Activated CD4-positive, CD25-positive, alpha-beta regulatory T cell treated with anti-CD3 and anti-CD28 coated beads, Interleukin-2, amount 50 U/mL, for 24 hours (primary cell): ENCODE results near the gene THBS3.

Source experiments
- ATAC-seq, 2 donors: fragments of 150-1000 bp; cut with Tn5 transposase; one replicate each; pipeline ENCODE4 v1.10.0; 2021; ENCODE audit warnings: mild to moderate bottlenecking in 1 of 2, moderate library complexity in 1 of 2

The THBS3 gene

GRCh38 chr1:155186794-155187455 is 20.8 kb downstream of the THBS3 start:
- no peak for ATAC-seq

- ATAC-seq = no peak
These were observed 21.5 kb downstream of the THBS3 start for GRCh38 chr1:155186067-155186793.

DNA sequence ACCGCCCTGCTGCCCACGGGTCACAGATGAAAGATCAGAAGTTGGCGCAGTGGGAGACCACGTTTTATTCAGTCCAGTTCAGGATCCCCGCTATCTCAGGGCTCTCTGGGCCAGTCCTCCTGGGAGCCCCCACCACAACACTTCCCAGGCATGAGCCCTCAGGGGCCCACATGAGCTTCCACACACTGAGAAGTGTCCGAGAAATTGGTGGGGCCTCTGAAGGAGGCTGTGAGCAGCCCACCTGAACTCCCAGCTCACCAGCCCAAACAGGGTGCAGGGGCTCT is 22.0 kb downstream of the THBS3 start:
- no peak for ATAC-seq

GRCh38 chr1:155184835-155185782 is 22.6 kb downstream of the THBS3 start:
- peak in 1 of 2 donors; percentile 48 for ATAC-seq

DNA sequence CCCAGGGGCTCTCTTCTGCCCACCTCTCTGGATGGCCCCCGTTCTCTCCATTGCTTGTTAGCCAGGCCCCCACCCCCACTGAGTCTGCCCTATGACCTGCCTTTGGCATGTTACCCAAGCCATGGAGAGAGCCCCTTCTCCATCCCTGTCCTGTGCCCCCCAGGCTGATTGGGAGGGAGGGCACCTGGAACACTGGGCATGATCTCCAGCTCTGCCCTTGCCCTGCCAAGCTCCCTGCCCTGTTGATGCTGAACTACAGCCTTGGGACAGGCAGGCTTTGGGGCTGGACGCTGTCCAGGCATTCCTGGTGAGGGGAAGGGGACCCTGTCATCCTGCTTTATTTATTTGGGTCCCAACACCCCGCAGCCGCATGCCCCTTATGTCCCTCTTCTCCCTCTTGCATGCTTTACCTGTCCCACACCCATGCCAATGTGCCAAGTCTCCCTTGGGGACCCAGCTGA is 23.3 kb downstream of the THBS3 start:
- ATAC-seq = no peak

- ATAC-seq = no peak
These were observed 23.9 kb downstream of the THBS3 start for GRCh38 chr1:155183775-155184221.

DNA sequence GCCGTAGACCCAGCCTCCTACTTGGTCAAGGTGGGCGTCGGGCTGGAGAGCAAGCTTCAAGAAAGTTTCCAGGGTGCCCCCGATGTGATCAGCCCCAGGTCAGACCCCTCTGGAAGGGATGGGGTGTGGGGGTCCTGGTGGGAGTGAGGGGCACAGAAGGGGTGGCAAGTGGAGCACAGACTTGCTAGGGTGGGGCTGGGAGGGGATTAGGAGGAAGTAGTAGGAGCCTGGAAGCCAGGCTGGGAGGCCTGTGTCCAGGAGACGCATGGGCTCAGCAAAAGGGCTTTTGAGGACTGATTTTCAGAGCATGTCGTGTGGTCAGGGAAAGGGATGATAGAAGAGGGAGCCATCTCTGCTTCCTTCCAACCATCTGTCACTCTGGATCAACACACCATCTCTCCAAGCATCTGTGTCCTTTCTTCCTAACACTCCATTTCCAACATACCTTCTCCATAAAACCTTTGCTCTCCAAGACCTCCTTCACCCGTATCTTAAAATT is 25.6 kb downstream of the THBS3 start:
- ATAC-seq = no peak

DNA sequence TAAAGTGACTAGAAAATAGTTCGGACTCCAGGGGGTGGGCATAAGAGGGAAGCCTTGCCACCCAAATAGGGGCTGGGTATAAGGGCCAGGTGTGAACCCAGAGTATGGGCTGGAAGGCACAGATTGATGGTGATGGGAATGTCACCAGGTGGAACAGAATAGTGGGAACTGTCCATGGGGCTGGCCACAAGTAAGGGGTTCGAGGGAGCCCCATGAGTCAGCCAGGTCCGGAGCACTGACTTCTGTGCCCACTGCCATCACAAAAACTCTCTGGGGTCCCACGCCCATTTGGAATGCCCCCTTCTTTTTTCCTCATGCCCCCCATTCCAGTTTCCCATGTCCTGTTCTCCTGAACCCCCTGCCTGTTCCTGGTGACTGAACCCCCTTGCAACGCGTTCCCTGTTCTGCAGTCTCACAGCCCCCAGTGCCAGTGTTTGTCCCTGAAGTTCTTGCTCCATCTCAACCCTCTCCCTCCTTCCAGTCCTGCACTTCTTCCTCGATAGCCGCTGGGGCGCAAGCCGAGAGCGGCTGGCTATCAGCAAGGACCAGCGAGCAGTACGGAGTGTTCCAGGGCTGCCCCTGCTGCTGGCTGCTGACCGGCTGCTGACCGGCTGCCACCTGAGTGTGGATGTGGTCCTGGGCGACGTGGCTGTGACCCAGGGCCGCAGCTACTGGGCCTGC is 26.2 kb downstream of the THBS3 start:
- ATAC-seq = no peak

DNA sequence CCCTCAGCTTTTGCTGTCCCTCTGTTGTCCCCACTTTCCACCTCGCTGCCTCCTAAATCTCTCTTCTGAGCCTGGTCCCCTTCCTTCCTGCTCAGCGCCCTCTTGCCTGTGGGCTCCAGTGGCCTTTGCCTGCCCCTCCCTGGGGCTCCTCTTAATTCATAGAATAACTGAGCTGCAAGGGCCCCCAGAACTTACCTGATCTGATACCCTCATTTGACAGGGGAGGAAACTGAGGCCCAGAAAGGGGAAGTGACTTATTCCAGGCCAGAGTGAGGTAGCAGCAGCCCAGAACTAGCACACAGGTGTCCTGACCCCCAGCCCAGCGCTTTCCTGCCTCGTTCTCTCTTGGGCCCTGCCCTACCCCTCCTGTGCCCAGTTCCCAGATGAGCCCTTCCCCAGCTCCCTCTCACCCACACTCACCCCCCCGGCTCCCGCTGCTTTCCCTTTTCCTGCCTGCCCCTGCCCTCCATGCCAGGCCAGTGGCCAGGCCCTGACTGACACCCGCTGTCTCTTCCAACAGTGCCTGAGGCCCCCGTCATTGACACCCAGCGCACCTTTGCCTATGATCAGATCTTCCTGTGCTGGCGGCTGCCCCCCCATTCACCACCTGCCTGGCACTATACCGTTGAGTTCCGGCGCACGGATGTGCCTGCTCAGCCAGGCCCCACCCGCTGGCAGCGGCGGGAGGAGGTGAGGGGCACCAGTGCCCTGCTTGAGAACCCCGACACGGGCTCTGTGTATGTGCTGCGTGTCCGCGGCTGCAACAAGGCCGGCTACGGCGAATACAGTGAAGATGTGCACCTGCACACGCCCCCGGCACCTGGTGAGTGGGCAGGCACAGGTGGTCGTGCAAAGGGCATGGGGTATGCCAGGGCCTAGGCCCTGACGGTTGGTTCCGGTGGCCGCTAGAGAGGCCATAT is 28.3 kb downstream of the THBS3 start:
- ATAC-seq = no peak

DNA sequence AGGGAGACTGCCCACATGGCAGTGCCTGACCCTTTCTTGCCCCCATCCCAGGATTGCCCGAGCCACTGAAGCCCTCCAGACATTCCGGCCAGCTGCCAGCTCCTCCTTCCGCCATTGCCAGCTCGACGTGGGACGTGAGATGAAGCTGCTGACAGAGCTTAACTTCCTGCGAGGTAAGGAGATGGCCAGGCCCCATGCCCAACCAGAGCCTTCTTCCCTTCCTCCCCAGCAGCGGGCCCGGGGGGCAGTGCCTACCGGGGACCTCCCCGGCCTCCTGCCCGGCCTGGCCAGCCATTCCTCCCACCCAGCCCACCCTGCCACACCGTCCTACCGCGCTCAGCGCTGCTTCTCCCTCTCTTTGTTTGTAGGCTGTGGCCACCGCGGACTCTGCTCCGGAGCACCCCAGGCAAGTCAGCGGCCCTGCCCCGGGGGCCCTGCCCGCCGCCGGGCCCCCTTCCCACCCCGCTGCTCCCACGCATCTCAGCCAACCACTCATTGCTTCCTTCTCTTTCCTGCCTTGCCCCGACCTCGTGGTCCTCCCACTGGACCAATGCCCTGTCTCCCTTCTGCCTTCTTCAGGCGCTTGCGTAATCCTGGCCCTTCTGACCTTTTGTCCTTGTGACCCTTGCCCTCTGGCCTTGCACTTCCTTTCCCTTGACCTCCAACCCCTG is 29.1 kb downstream of the THBS3 start:
- ATAC-seq = no peak

- no peak for ATAC-seq
These were observed 29.8 kb downstream of the THBS3 start for GRCh38 chr1:155177918-155178281.

- no peak for ATAC-seq
These were observed 30.3 kb downstream of the THBS3 start for GRCh38 chr1:155177192-155177917.

- ATAC-seq = peak; percentile 27 to 40
These were observed 31.1 kb downstream of the THBS3 start for GRCh38 chr1:155176544-155177071.

GRCh38 chr1:155175927-155176371 is 31.7 kb downstream of the THBS3 start:
- ATAC-seq = no peak

- no peak for ATAC-seq
These were observed 32.3 kb downstream of the THBS3 start for GRCh38 chr1:155175281-155175926.

DNA sequence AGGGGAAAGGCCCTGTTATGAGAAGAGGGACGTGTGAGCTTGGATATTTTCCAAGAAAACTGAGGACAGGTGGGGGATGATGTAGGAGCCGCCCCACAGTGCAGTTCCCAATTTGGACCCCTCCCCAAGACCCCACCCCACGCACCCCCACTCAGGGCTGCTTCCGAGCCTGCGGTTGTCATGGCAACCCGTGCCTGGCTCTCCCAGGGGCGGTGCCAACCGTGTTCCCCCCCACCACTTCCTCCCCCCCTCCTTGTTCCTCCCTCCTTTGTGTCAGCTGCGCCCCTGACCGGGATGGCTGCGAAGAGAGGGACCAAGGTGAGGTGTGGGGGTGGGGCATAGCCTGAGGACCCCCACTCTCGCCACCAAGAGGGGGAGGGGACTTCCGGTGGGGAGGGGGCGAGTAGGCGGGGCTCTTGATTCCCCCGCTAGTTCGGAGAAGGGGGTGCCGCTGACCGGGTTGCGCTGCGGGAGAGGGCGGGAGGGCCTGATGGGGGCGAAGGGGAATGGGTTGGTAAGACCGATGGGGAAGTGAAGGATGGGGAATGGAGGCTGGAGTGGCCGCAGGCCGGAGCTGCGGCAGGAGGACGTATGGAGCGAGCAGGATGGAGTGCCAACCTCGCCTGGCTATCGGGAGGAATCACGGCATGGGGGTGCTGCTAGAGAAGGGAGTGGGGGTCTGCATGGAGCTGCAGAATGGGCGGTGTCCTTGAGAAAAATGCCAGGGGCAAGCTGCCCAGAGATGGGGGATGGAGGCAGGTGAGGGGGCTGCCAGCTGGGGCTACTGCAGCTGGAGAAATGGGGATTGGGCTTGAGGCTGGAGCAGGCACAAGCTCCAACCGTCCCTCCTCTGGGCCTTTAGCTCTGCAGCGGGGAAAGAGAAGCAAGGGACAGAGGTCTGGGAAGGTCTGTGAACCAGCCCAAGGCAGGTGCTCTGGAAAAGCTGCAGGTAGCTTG is 33.1 kb downstream of the THBS3 start:
- ATAC-seq = no peak

- peak; percentile 33 to 36 for ATAC-seq
These were observed 34.0 kb downstream of the THBS3 start, which contains the start of gene TRIM46 for GRCh38 chr1:155173478-155174323. TSS of gene TRIM46 (plus strand) at chr1:155173849. CDS start at chr1:155173967, 118 bp downstream.
